SK-N-SH treated with all-trans-retinoic acid at 6 μM for 48 hours (cell line): ENCODE data around the gene TAF1A.

ENCODE experiments used
- ATAC-seq: fragments of 200-7000 bp; cut with Tn5 transposase; 3 replicates; pipeline ENCODE4 v1.9.1; 2020; ENCODE audit warnings: mild to moderate bottlenecking, moderate library complexity
- ARNTL ChIP-seq: fragments of 450-650 bp; formaldehyde crosslinking; IDR thresholded peaks from 2 replicates; pipeline ENCODE4 v1.5.0; 2020; ENCODE audit warnings: low read depth, mild to moderate bottlenecking, moderate library complexity, borderline replicate concordance
- BACH2 ChIP-seq: fragments of 250-450 bp; sonication (Bioruptor Pico); IDR thresholded peaks from 2 replicates; pipeline ENCODE4 v1.9.0; 2021; ENCODE audit warnings: mild to moderate bottlenecking, borderline replicate concordance
- CREB5 ChIP-seq: fragments of 250-450 bp; sonication (Bioruptor Pico); IDR thresholded peaks from 2 replicates; pipeline ENCODE4 v1.5.1; 2020; ENCODE audit warnings: low read depth, mild to moderate bottlenecking, moderate library complexity
- CSDC2 ChIP-seq: fragments of 250-450 bp; sonication (Bioruptor Pico); IDR thresholded peaks from 2 replicates; pipeline ENCODE4 v1.5.0; 2020; ENCODE audit warnings: mild to moderate bottlenecking, moderate library complexity
- CSRNP3 ChIP-seq: fragments of 250-450 bp; sonication (Bioruptor Pico); IDR thresholded peaks from 2 replicates; pipeline ENCODE4 v1.5.1; 2021; ENCODE audit warnings: mild to moderate bottlenecking, moderate library complexity
- ESRRG ChIP-seq: fragments of 250-450 bp; sonication (Bioruptor Pico); IDR thresholded peaks from 2 replicates; pipeline ENCODE4 v1.6.1; 2021; ENCODE audit warnings: mild to moderate bottlenecking
- GLIS3 ChIP-seq: fragments of 250-450 bp; sonication (Bioruptor Pico); IDR thresholded peaks from 2 replicates; pipeline ENCODE4 v1.5.0; 2020; ENCODE audit warnings: mild to moderate bottlenecking, moderate library complexity
- ISL1 ChIP-seq: fragments of 250-450 bp; sonication (Bioruptor Pico); IDR thresholded peaks from 2 replicates; pipeline ENCODE4 v2.1.2; 2022; ENCODE audit warnings: mild to moderate bottlenecking, moderate library complexity
- OSR1 ChIP-seq: fragments of 250-450 bp; sonication (Bioruptor Pico); IDR thresholded peaks from 2 replicates; pipeline ENCODE4 v1.8.0; 2022; ENCODE audit warnings: moderate library complexity, mild to moderate bottlenecking, inconsistent platforms
- PPARA ChIP-seq: fragments of 250-450 bp; sonication (Bioruptor Pico); IDR thresholded peaks from 2 replicates; pipeline ENCODE4 v1.5.0; 2020; ENCODE audit warnings: mild to moderate bottlenecking, borderline replicate concordance
- RARB ChIP-seq: fragments of 250-450 bp; sonication (Bioruptor Pico); IDR thresholded peaks from 2 replicates; pipeline ENCODE4 v1.8.0; 2021; ENCODE audit warnings: mild to moderate bottlenecking, moderate library complexity
- SNAI2 ChIP-seq: fragments of 250-450 bp; sonication (Bioruptor Pico); IDR thresholded peaks from 2 replicates; pipeline ENCODE4 v1.5.0; 2020; ENCODE audit warnings: mild to moderate bottlenecking, moderate library complexity
- TCF4 ChIP-seq: fragments of 250-450 bp; sonication (Bioruptor Pico); IDR thresholded peaks from 2 replicates; pipeline ENCODE4 v1.8.0; 2021; ENCODE audit warnings: mild to moderate bottlenecking, moderate library complexity, borderline replicate concordance
- TOX ChIP-seq: fragments of 250-450 bp; sonication (Bioruptor Pico); IDR thresholded peaks from 2 replicates; pipeline ENCODE4 v1.8.0; 2021; ENCODE audit warnings: mild to moderate bottlenecking, moderate library complexity, borderline replicate concordance
- TSHZ2 ChIP-seq: fragments of 250-450 bp; sonication (Bioruptor Pico); IDR thresholded peaks from 2 replicates; pipeline ENCODE4 v1.5.0; 2020; ENCODE audit warnings: mild to moderate bottlenecking, moderate library complexity
- ZFP3 ChIP-seq: fragments of 250-450 bp; sonication (Bioruptor Pico); IDR thresholded peaks from 2 replicates; pipeline ENCODE4 v1.5.0; 2020; ENCODE audit warnings: mild to moderate bottlenecking, moderate library complexity
- ZFP30 ChIP-seq: fragments of 450-650 bp; formaldehyde crosslinking; IDR thresholded peaks from 2 replicates; pipeline ENCODE4 v1.5.0; 2022; ENCODE audit warnings: mild to moderate bottlenecking, moderate library complexity
- ZNF565 ChIP-seq: fragments of 450-650 bp; formaldehyde crosslinking; conservative IDR thresholded peaks from 2 replicates; pipeline ENCODE4 v1.5.0; 2020; ENCODE audit warnings: low read depth, mild to moderate bottlenecking, moderate library complexity
- ZNF70 ChIP-seq: fragments of 450-650 bp; formaldehyde crosslinking; IDR thresholded peaks from 2 replicates; pipeline ENCODE4 v1.5.0; 2020; ENCODE audit warnings: mild to moderate bottlenecking, moderate library complexity
- ZNF8 ChIP-seq: fragments of 450-650 bp; formaldehyde crosslinking; IDR thresholded peaks from 2 replicates; pipeline ENCODE4 v1.5.0; 2020; ENCODE audit warnings: mild to moderate bottlenecking, moderate library complexity
- TF ChIP-seq, protein P1 (sequence below): fragments of 250-450 bp; sonication (Bioruptor Pico); IDR thresholded peaks from 2 replicates; pipeline ENCODE4 v1.8.0; 2020; ENCODE audit warnings: mild to moderate bottlenecking, moderate library complexity, borderline replicate concordance

Gene TAF1A

GRCh38 chr1:222547260-222547614 lies 42.5 kb downstream of the TAF1A start (continued):
- TF ChIP-seq CREB5 (CRISPR knock-in tag) (no peak), OSR1 (no peak)

- TF ChIP-seq BACH2 (no peak), ESRRG (CRISPR knock-in tag) (no peak), TOX (CRISPR knock-in tag) (no peak), TCF4 (CRISPR knock-in tag) (0 out of 2 replicates have a peak, but pooled peaks have one; percentile 17), ZFP30 (CRISPR knock-in tag) (no peak), RARB (CRISPR knock-in tag) (no peak), SNAI2 (CRISPR knock-in tag) (no peak), ZNF70 (CRISPR knock-in tag) (no peak)
- TF ChIP-seq, protein P1, sequence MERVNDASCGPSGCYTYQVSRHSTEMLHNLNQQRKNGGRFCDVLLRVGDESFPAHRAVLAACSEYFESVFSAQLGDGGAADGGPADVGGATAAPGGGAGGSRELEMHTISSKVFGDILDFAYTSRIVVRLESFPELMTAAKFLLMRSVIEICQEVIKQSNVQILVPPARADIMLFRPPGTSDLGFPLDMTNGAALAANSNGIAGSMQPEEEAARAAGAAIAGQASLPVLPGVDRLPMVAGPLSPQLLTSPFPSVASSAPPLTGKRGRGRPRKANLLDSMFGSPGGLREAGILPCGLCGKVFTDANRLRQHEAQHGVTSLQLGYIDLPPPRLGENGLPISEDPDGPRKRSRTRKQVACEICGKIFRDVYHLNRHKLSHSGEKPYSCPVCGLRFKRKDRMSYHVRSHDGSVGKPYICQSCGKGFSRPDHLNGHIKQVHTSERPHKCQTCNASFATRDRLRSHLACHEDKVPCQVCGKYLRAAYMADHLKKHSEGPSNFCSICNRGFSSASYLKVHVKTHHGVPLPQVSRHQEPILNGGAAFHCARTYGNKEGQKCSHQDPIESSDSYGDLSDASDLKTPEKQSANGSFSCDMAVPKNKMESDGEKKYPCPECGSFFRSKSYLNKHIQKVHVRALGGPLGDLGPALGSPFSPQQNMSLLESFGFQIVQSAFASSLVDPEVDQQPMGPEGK, result no peak
- ATAC-seq, result peak; percentile 97
Measured at GRCh38 chr1:222546548-222547259, 43.0 kb downstream of the TAF1A start.

DNA sequence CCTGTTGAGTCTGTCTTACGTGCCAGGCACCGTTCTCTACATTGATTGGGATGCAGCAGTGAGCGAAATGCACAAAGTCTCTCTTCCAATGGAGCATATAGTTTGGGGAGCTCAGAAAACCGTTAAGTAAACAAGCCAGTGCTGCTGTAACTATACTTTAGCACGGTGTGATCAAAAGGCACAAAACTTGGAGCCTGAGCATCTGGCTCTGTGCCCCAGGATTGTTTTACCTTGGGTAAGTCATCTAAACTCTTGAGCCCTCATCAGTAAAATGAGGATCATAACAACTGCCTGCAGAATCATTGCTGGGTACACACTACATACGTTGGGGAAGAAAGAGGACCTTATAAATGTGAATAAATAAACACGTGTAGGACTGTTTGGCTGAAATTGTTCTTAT lies 43.6 kb downstream of the TAF1A start:
- TF ChIP-seq ZNF8 (no peak), TOX (CRISPR knock-in tag) (no peak), GLIS3 (CRISPR knock-in tag) (no peak)
- TF ChIP-seq, all 23 proteins: peak for 0
- ATAC-seq, result no peak

DNA sequence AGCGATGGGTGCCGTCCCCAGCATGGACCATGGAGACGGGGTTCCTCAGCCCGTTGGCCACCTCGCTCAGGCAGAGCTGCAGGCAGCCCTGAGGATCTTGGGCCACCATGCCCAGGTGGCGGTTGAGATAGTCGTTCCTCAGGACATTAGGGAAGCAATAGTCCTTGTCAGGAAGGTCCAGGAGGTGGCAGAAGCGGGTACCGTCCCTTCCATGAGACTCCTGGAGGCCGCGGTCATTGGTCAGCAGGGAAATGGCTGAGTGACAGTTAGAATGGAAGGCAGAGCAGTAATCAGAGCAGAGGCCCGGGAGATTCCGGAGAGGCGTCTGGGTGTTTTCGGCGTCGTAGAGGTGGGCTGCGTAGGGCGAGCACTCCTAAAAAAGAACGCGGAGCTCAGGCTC lies 45.9 kb downstream of the TAF1A start:
- no peak for ATAC-seq
- TF ChIP-seq ESRRG (CRISPR knock-in tag) (no peak), PPARA (CRISPR knock-in tag) (no peak), SNAI2 (CRISPR knock-in tag) (no peak), ZNF70 (CRISPR knock-in tag) (no peak), TCF4 (CRISPR knock-in tag) (no peak), RARB (CRISPR knock-in tag) (no peak), GLIS3 (CRISPR knock-in tag) (no peak), CSRNP3 (CRISPR knock-in tag) (no peak), TOX (CRISPR knock-in tag) (no peak), ZFP3 (CRISPR knock-in tag) (no peak), BACH2 (no peak), OSR1 (no peak), TSHZ2 (no peak), ARNTL (CRISPR knock-in tag) (no peak)

- no peak for ATAC-seq
- no peak for TF ChIP-seq TCF4 (CRISPR knock-in tag)
- TF ChIP-seq ZNF565 (CRISPR knock-in tag), result no peak
- TF ChIP-seq, protein P1, result no peak
- no peak for TF ChIP-seq ZFP30 (CRISPR knock-in tag)
- no peak for TF ChIP-seq BACH2
- TF ChIP-seq ZNF8, result no peak
- TF ChIP-seq ZFP3 (CRISPR knock-in tag), result no peak
- TF ChIP-seq ZNF70 (CRISPR knock-in tag), result no peak
- TF ChIP-seq SNAI2 (CRISPR knock-in tag), result no peak
- TF ChIP-seq ISL1, result no peak
- TF ChIP-seq CSDC2 (CRISPR knock-in tag), result no peak
- TF ChIP-seq ARNTL (CRISPR knock-in tag), result no peak
- TF ChIP-seq CREB5 (CRISPR knock-in tag), result no peak
Measured at GRCh38 chr1:222540598-222540995, 49.1 kb downstream of the TAF1A start.
